Smooth muscle cell (in vitro differentiated cells): ENCODE results near the gene PTPRM. TPM values are rescaled to one million over a fixed set of nuclear protein-coding genes. Genes with fewer than 3 reads are reported as not detected.

Experiments used
- DNase-seq: peaks from one replicate; lab custom pipeline; 2025; ENCODE audit not compliant: unreplicated experiment; lab: John Stamatoyannopoulos, UW
- H2AFZ ChIP-seq: fragments of 200-600 bp; sonication (generic); 2 replicates; pipeline ENCODE4 v1.6.0; 2016; ENCODE audit warnings: antibody characterized with exemption, low read depth, mild to moderate bottlenecking
- H3F3A ChIP-seq: fragments of 200-600 bp; sonication (generic); 2 replicates; pipeline ENCODE4 v1.6.0; 2017; ENCODE audit warnings: antibody characterized with exemption, low read depth
- H3K27ac ChIP-seq: fragments of 200-600 bp; sonication (generic); 2 replicates; pipeline ENCODE4 v1.5.1; 2016; ENCODE audit warnings: low read depth, mild to moderate bottlenecking
- H3K27me3 ChIP-seq: fragments of 200-600 bp; sonication (generic); 2 replicates; pipeline ENCODE4 v1.6.1; 2016; ENCODE audit warnings: low read depth, mild to moderate bottlenecking
- H3K36me3 ChIP-seq: fragments of 200-600 bp; sonication (generic); 2 replicates; pipeline ENCODE4 v1.5.1; 2016; ENCODE audit warnings: low read depth
- H3K4me1 ChIP-seq: fragments of 200-600 bp; sonication (generic); 2 replicates; pipeline ENCODE4 v1.5.1; 2016; ENCODE audit warnings: low read depth
- H3K4me2 ChIP-seq: fragments of 200-600 bp; sonication (generic); 2 replicates; pipeline ENCODE4 v1.6.0; 2016; ENCODE audit warnings: mild to moderate bottlenecking
- H3K4me3 ChIP-seq: fragments of 200-600 bp; sonication (generic); 2 replicates; pipeline ENCODE4 v1.5.1; 2016; ENCODE audit warnings: mild to moderate bottlenecking
- H3K79me2 ChIP-seq: fragments of 200-600 bp; sonication (generic); 2 replicates; pipeline ENCODE4 v1.6.0; 2016; ENCODE audit warnings: low read depth, mild to moderate bottlenecking
- H3K9ac ChIP-seq: fragments of 200-600 bp; sonication (generic); 2 replicates; pipeline ENCODE4 v1.6.0; 2016; ENCODE audit warnings: low read depth
- H3K9me3 ChIP-seq: fragments of 200-600 bp; sonication (generic); replicated peaks from 2 replicates; pipeline ENCODE4 v1.5.1; 2016; ENCODE audit warnings: low read depth
- H4K20me1 ChIP-seq: fragments of 200-600 bp; sonication (generic); 2 replicates; pipeline ENCODE4 v1.6.0; 2016; ENCODE audit warnings: low read depth
- CTCF ChIP-seq: fragments of 200-600 bp; sonication (generic); IDR thresholded peaks from 2 replicates; pipeline ENCODE4 v1.5.1; 2017; ENCODE audit warnings: borderline replicate concordance, mild to moderate bottlenecking, antibody characterized with exemption; ENCODE audit not compliant: insufficient read depth, poor library complexity, severe bottlenecking
- WGBS: methylation state at CpG from one replicate; pipeline ENCODE4 v1.1.7; 2016; ENCODE audit warnings: low lambda C conversion rate; 5-methylcytosine and 5-hydroxymethylcytosine counted together
- polyA plus RNA-seq: library from polyadenylated mRNA; unstranded; fragments of >200 nt; fragmentation: Nextera tagmentation; extraction: Ambion mirVana; gene quantifications from 2 replicates; pipeline ENCODE4 v1.2.1, GENCODE V29; 2016
- total RNA-seq: library from RNA; depleted of rRNA; stranded (reverse); fragments of >200 nt; gene quantifications from 2 replicates; pipeline ENCODE4 v1.2.3, GENCODE V29; 2014

The PTPRM gene
- total and polyA plus RNA-seq, 2 experiments from 2014 or later = 57.5 to 115 TPM

- no peak overlapping the region for H3K4me3 ChIP-seq
Observed at GRCh38 chr18:7766817-7767216, 199.7 kb downstream of the PTPRM start.

DNA sequence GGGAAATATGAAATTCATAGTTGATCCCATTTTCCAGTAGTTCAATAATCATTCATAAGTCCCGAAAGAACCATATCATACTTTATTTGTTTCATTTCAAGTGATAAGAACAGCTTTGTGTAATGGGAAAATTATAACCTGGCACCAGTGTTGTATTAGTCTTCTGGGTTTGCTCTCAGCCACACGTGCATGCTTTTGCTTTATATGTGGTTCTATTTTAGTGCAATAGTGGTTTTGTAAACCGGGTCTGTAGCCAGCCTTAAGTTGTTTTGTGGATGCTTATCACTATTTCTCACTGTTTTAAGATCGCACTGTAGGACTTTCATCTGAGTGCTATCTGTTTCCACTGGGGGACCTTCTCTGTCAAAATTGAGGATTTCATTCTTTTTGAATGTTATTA lies 203.8 kb downstream of the PTPRM start:
- Histone ChIP-seq H3K9ac (no peak overlapping the region), H3K4me2 (no peak overlapping the region), H3K79me2 (peaks cover 48% of the 10 kb centered on the region), H3K27me3 (no peaks in the 10 kb centered on the region), H3K9me3 (no peaks in the 10 kb centered on the region), H4K20me1 (peaks cover 87% of the 10 kb centered on the region), H3K36me3 (no peaks in the 10 kb centered on the region), H3K4me3 (no peak overlapping the region), H3F3A (peaks cover 20% of the 10 kb centered on the region), H2AFZ (no peak overlapping the region), H3K27ac (no peak overlapping the region), H3K4me1 (peaks cover 22% of the 10 kb centered on the region)
- DNase-seq = no peak
- no peak for TF ChIP-seq CTCF
- WGBS = 56% methylated on average over 4 of the region's 4 CpGs

More at GRCh38 chr18:7766817-7767216, 199.7 kb downstream of the PTPRM start:
- Histone ChIP-seq H3K9ac (no peak overlapping the region), H3K4me2 (no peak overlapping the region), H3K9me3 (no peaks in the 10 kb centered on the region), H3K4me1 (peaks cover 12% of the 10 kb centered on the region), H3K79me2 (peaks cover 69% of the 10 kb centered on the region), H4K20me1 (peaks cover 93% of the 10 kb centered on the region), H3K36me3 (no peaks in the 10 kb centered on the region), H3K27ac (no peak overlapping the region), H3K27me3 (no peaks in the 10 kb centered on the region), H2AFZ (no peak overlapping the region), H3F3A (peaks cover 12% of the 10 kb centered on the region)
- TF ChIP-seq CTCF = no peak
- no peak for DNase-seq
- 90% methylated on average over 1 of the region's 1 CpG for WGBS

DNA sequence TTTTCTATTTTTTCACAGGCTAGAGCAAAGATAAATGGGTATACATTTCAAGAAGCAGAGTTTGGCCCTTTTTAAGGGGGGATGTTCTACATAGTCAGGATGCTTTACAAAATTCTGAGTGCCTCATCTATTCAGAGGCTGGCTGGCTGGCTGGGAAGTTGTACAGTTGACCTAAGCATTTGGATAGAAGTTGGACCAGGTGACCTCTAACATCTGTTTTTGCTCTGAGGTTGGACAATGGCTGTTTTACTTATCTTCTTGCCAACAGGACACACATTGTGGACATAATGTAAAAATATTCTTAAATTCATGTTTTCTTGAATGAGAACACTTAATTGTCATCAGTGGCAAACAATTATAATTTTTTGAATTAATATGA lies 205.4 kb downstream of the PTPRM start:
- H3K27ac ChIP-seq = peak overlapping the region; percentile 2
- peaks cover 22% of the 10 kb centered on the region for H3K4me1 ChIP-seq
- H3K4me3 ChIP-seq = no peak overlapping the region
- H3K27me3 ChIP-seq = no peaks in the 10 kb centered on the region
- no peak for DNase-seq
- peaks cover 76% of the 10 kb centered on the region for H4K20me1 ChIP-seq
- H3K79me2 ChIP-seq = peaks cover 39% of the 10 kb centered on the region
- no peak for TF ChIP-seq CTCF
- no peak overlapping the region for H2AFZ ChIP-seq
- peaks cover 20% of the 10 kb centered on the region for H3F3A ChIP-seq
- H3K36me3 ChIP-seq = no peaks in the 10 kb centered on the region
- H3K4me2 ChIP-seq = peak overlapping the region; percentile 4
- H3K9me3 ChIP-seq = no peaks in the 10 kb centered on the region
- H3K9ac ChIP-seq = no peak overlapping the region

DNA sequence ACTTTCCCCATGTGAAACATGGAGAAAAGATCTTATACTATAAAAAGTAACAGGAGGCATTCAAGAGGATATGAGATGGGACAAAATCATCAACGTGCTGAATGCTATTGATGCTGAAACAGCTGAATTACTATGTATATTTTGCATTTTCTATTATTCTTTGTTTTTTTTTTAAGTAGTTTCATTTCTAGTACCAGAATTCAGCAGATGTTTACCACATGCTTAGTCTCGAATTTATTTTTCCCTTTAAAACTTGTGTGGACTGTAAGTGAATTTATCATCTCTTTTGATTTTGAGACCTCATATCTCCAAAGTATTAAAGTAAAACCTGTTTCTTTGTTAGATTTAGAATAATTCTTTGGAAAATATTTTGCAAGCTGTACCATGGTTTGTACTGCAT lies 205.8 kb downstream of the PTPRM start:
- Histone ChIP-seq H3K9me3 (no peaks in the 10 kb centered on the region), H4K20me1 (peaks cover 73% of the 10 kb centered on the region), H3K36me3 (no peaks in the 10 kb centered on the region), H3K4me2 (no peak overlapping the region), H3K27me3 (no peaks in the 10 kb centered on the region), H3K9ac (no peak overlapping the region), H3K27ac (no peak overlapping the region), H3K4me3 (no peak overlapping the region), H3F3A (peaks cover 20% of the 10 kb centered on the region), H2AFZ (no peak overlapping the region), H3K79me2 (peaks cover 39% of the 10 kb centered on the region), H3K4me1 (peaks cover 22% of the 10 kb centered on the region)
- no peak for TF ChIP-seq CTCF
- 95% methylated on average over 2 of the region's 2 CpGs for WGBS
- DNase-seq = no peak
